ENCODE results near the gene LMX1B.
A peak's percentile ranks its signal among the peaks of the same experiment; 100 is the strongest.

LMX1B gene

GRCh38 chr9:126722252-126722921 is 108.7 kb downstream of the LMX1B start:
- CTCF ChIA-PET: interaction anchor here (3.7 to 4.7 kb wide), 2 partner anchors 17 kb away, joined by 22 to 50 read pairs; no protein-coding TSS in a partner anchor
- POLR2A ChIA-PET: no interaction called here
- peak overlapping the region; percentile 70; the same call in 1 of the 2 replicates for H3K27ac ChIP-seq (ENCODE audit: extremely low read depth, low read depth, low read length)
- H3K36me3 ChIP-seq (ENCODE audit: control insufficient read depth in 2 of 2, insufficient read depth in 1 of 2, low read length in 2 of 2): no peaks in the 10 kb centered on the region
- peaks cover 9% of the 10 kb centered on the region for H3K4me1 ChIP-seq (ENCODE audit: control insufficient read depth, insufficient read depth, low read length)
- H3K9me3 ChIP-seq (ENCODE audit: control insufficient read depth, insufficient read depth, low read depth, low read length): no peaks in the 10 kb centered on the region
- H3K4me3 ChIP-seq (ENCODE audit: low read depth, low read length): peak overlapping the region; percentile 47
- TF ChIP-seq ZNF645 (tag by site-specific recombination; IDR thresholded peaks at IDR 0.05) (no peak), ZBTB21 (tag by site-specific recombination; IDR thresholded peaks at IDR 0.05) (no peak), ZNF280D (tag by site-specific recombination; IDR thresholded peaks at IDR 0.05) (no peak), ZNF184 (tag by site-specific recombination; IDR thresholded peaks at IDR 0.05) (no peak), ZNF211 (tag by site-specific recombination; IDR thresholded peaks at IDR 0.05; ENCODE audit: low read depth) (no peak), ZIC2 (tag by site-specific recombination; IDR thresholded peaks at IDR 0.05) (peak; percentile 32; the same call in 1 of the 2 replicates), ZNF404 (tag by site-specific recombination; IDR thresholded peaks at IDR 0.05) (no peak), ZFP37 (tag by site-specific recombination; IDR thresholded peaks at IDR 0.05) (no peak), PRDM6 (tag by site-specific recombination; IDR thresholded peaks at IDR 0.05) (no peak), BCL11A (tag by site-specific recombination; IDR thresholded peaks at IDR 0.05; ENCODE audit: low read depth) (no peak), ZBTB48 (tag by site-specific recombination; IDR thresholded peaks at IDR 0.05) (no peak), ZNF585B (tag by site-specific recombination; IDR thresholded peaks at IDR 0.05) (no peak), ZNF140 (tag by site-specific recombination; IDR thresholded peaks at IDR 0.05) (no peak), ZNF488 (tag by site-specific recombination; IDR thresholded peaks at IDR 0.05) (no peak), BCL11B (tag by site-specific recombination; IDR thresholded peaks at IDR 0.05; ENCODE audit: low read depth) (no peak), ZSCAN16 (tag by site-specific recombination; IDR thresholded peaks at IDR 0.05) (no peak), ZNF426 (tag by site-specific recombination; IDR thresholded peaks at IDR 0.05) (no peak), ZBTB20 (tag by site-specific recombination; IDR thresholded peaks at IDR 0.05) (peak; percentile 92), KLF7 (tag by site-specific recombination; IDR thresholded peaks at IDR 0.05; ENCODE audit: borderline replicate concordance) (no peak), ZNF501 (tag by site-specific recombination; IDR thresholded peaks at IDR 0.05) (no peak), ZBTB8A (tag by site-specific recombination; IDR thresholded peaks at IDR 0.05) (no peak; the same call in 1 of the 2 replicates), ZNF223 (tag by site-specific recombination; IDR thresholded peaks at IDR 0.05) (no peak), ZNF670 (tag by site-specific recombination; IDR thresholded peaks at IDR 0.05; ENCODE audit: low read depth) (no peak), RBAK (tag by site-specific recombination; IDR thresholded peaks at IDR 0.05) (no peak), ZNF423 (tag by site-specific recombination; IDR thresholded peaks at IDR 0.05) (peak; percentile 64), ZBTB17 (tag by site-specific recombination; IDR thresholded peaks at IDR 0.05) (no peak), ZNF169 (tag by site-specific recombination; IDR thresholded peaks at IDR 0.05) (no peak), ZNF704 (tag by site-specific recombination; IDR thresholded peaks at IDR 0.05) (no peak), ZNF26 (tag by site-specific recombination; IDR thresholded peaks at IDR 0.05) (no peak), ZNF324 (tag by site-specific recombination; IDR thresholded peaks at IDR 0.05) (no peak)

Measured in HEK293 (cell line).